GM21390 (cell line): ENCODE results near the gene MYOCD.
"Not testable (repeated sequence)": the region's sequence is repeated elsewhere in the genome, so short reads cannot be mapped to it uniquely, and the experiment has no call there.

ENCODE experiments used
- ATAC-seq: cut with Tn5 transposase; IDR thresholded peaks from one replicate; pipeline ENCODE4 v1.9.1; 2021; ENCODE audit not compliant: unreplicated experiment

The MYOCD gene, protein sequence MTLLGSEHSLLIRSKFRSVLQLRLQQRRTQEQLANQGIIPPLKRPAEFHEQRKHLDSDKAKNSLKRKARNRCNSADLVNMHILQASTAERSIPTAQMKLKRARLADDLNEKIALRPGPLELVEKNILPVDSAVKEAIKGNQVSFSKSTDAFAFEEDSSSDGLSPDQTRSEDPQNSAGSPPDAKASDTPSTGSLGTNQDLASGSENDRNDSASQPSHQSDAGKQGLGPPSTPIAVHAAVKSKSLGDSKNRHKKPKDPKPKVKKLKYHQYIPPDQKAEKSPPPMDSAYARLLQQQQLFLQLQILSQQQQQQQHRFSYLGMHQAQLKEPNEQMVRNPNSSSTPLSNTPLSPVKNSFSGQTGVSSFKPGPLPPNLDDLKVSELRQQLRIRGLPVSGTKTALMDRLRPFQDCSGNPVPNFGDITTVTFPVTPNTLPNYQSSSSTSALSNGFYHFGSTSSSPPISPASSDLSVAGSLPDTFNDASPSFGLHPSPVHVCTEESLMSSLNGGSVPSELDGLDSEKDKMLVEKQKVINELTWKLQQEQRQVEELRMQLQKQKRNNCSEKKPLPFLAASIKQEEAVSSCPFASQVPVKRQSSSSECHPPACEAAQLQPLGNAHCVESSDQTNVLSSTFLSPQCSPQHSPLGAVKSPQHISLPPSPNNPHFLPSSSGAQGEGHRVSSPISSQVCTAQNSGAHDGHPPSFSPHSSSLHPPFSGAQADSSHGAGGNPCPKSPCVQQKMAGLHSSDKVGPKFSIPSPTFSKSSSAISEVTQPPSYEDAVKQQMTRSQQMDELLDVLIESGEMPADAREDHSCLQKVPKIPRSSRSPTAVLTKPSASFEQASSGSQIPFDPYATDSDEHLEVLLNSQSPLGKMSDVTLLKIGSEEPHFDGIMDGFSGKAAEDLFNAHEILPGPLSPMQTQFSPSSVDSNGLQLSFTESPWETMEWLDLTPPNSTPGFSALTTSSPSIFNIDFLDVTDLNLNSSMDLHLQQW

DNA sequence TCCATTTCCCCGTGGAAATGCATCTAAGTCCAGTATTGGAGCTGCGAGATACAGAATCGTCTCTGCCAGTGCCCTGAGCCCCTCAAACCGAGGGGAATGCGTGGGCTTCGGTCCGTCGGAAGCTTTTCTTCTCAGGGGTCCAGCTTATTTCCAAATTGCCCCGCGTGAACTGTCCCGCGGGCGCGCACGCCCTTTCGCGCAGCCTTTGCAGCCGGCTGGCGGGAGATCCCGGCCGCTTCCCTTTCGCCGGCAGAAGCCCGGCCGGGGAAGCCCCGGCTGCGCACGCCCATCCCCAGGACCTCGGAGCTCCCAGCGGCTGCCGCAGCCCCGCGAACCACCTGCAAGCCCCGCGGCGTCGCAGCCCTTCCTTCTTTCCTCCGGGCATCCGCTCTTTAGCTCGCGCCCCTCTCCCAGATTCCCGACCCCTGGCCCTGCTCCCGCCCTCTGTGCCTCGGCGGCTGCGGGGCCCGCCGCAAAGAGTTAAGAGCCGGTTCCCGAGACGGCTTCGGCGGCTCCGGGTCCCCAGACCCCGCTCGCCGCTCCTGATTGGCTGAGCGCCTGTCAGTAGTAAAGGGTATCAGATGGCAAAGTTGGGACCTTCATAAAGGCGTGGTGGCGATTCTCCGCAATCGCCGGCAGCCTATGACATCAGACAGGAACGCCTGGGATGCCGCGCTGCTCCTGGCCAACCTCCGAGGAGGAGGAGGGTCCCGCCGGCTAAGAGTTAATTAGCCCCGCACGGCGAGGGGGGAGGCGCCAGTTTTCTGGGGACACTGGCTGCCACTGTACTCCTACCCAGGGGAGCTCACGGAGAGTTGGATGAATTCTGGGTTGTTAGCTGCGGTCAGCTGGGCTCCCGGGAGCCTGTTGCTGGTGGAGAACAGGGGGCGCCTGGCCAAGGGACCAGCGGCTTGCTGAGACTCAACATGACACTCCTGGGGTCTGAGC lies at the start of gene MYOCD:
Gene MYOCD, plus strand, starts transcription at position 628 of the 948 bp plus-strand sequence. Its CDS starts 299 bp downstream, at position 927.
- no peak for ATAC-seq

DNA sequence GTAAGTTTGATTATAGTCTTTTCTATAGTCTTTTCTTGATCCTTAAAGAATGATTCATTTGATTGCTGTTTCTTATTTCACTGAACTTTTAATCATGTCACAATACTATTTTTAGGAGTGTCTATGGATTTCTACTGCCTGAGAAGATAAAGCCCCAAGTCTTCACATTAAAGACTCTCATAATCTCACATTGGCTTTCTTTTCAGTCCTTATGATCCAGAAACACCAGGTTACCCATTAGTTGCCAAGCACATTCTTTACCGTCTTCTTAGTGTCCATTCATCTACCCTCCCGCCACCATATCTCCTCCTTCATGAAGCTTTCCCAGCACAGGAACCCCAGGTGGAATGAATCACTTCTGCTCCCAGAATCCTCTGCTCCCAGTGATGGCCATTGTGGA lies 49.5 kb upstream of the MYOCD start:
- no peak for ATAC-seq

DNA sequence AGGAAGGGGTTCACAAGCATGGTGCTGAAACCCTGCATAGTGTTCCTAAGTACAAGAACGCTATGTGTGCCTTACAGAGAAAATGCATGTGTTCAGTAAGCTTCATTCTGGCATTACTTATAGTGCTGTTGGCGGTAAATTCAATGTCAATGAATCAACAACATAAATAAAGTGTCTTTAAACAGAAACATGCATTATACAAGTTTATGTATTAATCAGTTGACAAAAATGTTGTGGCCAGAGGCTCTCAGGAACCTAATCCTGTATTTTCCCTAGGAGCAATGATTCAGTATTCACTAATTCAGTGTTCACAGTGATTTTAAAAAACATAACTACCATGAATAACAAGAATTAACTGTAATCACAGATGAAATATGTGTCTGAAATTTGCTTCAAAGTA lies 47.1 kb upstream of the MYOCD start:
- no peak for ATAC-seq

DNA sequence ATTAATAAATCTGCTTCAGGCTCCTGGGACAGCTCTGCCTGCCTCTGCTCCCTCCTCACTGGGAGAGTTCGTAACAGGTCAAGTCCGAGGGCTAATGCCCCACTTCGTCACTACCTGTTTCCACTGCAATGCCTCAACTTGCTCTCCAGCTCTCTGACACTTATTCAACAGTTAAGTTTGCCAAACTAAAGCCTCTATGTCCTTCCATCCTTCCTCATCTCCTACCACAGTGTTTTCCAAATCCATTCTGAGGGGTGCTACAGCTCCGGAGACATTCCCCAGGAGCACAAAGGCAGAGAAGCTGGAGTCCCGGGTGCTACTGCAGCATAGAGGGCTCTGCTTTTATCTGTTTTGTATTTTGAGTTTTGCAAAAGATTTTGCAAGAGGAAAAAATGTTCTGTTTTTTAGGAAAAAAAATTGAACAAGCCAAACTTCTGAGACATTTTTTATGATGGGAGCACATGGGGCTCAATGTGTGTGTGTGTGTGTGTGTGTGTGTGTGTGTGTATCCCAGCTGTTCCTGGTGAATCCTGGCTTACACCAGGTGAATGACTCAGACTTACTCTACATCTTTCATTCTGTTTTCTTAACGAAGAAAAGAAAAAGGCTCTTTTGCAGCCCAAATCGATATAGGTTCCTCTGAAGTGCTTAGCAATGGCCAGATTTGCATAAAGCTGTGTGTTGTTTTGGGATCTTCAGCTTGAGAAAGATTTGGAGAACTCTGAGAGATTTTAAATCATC lies 46.1 kb upstream of the MYOCD start:
- no peak for ATAC-seq

DNA sequence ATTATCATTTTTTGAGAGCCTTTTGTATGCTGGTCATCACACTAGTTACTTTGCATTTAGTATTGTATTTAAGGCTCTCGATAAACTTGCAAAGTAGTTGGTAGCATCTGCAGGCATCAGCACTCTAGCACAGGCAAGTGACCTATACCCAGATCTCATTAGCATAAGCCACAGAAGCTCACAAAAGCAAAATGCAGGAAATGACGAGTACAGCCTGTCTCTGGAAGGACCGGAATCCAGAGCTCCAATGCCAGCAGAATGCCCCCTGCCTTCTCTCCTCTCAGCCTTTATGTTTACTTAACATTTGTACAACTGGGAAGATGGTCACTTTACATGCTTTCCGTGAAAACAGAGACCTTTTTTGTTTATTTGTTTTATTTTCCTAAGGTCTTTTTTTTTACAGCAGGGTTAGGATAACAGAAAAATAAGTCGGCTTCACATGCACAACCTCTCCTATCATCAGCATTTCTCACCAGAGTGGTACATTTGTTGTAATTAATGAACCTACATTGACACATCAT lies 45.4 kb upstream of the MYOCD start:
- no peak for ATAC-seq

DNA sequence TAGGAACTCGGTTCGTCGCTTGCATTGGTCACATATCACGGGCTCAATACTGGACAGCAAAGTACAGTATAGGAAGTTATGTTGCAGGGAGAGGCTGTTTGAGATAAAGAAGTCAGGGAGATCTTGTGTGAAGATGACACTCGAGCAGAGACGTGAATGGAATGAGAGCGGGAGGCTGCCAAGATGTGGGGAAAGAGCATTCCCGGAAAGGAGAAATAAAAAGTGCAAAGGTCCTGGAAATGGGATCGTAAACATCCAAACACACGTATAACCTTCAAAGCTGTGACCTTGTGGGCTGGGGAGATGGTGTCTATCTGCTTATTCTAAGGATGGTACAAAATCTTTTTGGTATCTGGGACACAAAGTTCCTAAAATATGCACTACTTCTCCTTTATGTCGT lies 43.0 kb upstream of the MYOCD start:
- ATAC-seq: no peak

DNA sequence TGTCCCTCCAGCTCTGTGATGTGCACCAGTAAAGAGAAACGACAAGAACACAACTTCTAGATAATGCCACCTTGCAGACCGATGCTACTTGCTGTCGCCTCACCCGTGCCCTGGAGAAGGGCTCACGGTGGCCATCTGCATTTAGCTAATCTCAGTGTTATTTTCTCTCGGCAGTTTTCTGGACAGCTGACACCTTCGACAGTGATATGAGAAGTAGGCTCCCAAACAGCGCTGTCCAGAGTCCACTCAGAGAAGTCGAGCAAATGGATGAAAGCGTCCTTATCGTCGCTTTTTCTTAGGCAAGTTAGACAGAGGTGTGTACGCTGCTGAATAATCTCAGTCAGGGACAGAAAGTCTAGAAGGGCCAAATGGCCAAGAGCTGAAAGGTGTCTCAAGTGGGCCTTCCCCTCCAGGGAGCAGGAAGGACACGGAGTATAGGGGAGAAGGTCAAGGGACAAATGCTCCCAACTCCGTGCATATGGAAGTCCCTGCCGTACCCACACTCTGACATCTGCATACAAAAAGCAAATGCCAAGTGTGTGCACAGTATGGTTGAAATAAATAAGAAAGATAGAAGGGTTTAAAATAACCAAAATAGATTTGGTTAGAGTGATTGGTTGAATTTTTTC lies 42.4 kb upstream of the MYOCD start:
- ATAC-seq: no peak

DNA sequence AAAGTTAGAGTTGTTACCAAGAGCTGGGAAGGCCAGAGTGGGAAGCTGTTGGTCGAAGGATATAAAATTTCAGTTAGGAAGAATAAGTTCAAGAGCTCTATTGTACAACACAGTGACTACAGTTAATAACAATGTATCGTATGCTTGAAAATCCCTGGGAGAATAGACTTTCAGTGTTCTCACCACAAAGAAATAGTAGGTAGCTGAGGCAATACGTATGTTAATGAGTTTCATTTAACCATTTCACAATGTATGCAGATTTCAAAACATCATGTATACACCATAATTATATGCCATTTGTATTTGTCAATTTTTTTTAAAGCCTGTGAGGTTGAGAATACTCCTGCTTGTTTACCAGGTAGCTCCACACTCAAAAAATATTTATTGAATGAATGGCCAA lies 41.5 kb upstream of the MYOCD start:
- ATAC-seq: no peak

DNA sequence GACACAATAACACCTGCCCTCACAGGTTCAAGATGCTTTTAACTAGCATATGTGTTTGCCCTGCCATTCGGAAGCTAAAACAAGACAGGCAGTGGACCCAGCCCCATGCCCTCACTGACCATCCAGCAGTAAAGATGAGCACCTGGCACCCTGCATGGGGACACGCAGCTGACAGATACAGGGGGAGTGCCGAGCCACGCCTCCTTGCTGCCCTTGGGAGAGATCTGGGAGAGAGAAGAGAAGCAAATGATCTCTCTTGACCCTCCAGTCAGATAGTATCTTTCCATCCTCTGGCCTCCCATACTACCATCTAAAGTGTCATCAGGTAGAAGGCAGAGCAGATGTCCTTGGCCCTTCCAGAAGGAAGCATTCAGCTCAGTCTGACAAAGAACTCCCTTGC lies 40.6 kb upstream of the MYOCD start:
- no peak for ATAC-seq

DNA sequence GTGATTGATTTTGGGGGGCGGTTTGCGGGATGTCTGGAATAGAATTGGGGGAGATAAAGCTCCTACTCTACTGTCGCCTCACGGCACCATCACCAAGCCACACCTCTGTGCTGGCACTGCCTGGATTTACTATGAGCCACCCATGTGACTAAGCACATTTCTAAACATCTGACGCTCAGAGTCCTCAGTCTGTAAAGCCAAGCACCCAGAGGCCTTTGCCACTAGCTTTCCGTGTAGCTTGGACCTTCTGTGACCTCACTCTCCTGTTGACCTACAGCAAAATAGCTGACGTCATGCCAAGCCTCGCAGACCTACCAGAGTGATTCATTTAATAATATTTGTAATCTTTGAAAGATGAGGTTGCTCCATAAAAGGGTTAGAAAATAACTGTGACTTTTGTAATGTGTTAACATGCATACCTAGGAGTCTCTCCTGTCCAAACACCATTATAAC lies 38.5 kb upstream of the MYOCD start:
- no peak for ATAC-seq

DNA sequence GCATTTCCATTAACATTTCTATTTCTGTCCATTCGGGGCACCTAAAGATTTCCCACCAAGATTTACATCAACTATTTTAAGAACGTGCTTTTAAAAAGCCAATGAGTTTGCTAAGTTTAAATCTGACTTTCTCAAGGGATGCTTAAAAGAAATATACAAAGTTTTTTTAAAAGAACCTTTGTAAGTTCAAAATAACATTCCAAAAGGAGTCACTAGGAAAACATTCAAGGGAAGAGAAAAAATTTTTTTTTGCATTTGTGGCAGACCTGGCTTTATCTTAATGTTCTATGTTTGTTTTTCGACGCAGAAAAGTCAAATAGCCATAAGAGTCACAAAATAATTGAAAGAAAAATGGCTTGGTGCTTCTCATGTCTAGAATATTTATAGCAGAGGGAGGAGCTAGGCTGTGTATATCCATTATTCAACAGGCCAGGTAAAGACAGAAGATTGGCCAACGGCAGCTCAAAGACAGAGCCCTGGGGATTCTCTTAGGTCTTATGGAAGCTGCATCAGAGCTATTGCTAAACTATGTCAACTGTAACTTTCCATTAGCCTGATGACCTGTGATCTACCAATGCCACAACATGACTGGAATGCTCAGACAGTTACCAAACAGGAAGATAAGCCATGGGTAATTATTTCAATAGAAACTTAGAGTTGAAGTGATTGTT lies 37.8 kb upstream of the MYOCD start:
- no peak for ATAC-seq

DNA sequence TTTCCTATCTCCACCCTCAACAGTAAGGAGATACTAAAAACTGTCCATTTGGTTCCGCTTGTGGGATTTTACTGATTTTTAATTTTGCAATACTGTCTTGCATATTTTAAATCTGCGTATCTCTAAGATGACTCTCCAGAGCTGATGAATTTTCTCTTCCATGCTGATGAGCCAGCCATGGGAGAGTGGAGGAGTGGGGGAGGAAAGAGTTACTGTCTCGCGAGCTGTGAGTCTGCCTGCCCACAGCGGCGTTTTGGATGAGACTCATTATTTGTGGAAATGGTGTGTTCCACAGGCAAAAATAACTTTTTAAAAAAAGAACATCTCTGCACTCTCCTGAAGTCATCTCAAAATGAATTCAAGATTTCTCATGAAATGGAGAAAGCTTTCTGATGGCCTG lies 34.6 kb upstream of the MYOCD start:
- no peak for ATAC-seq

DNA sequence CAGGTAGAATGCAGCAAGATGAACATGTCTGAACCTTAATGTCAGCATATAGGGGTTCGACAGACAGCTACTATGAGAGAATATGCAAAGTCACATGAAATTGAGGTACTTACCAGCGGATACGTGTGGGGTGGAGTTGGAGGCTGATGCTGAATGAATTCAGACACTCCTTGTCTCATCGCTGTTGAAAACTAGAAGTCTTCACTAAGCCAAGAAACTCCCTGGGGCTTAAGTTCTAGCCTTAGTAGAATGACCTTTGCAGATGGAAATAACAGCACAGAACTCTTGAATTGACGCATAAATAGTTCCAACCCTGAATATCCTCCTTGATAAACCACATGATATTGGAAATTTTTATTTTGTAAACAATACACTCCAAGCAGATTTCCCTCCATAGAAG lies 32.9 kb upstream of the MYOCD start:
- no peak for ATAC-seq

DNA sequence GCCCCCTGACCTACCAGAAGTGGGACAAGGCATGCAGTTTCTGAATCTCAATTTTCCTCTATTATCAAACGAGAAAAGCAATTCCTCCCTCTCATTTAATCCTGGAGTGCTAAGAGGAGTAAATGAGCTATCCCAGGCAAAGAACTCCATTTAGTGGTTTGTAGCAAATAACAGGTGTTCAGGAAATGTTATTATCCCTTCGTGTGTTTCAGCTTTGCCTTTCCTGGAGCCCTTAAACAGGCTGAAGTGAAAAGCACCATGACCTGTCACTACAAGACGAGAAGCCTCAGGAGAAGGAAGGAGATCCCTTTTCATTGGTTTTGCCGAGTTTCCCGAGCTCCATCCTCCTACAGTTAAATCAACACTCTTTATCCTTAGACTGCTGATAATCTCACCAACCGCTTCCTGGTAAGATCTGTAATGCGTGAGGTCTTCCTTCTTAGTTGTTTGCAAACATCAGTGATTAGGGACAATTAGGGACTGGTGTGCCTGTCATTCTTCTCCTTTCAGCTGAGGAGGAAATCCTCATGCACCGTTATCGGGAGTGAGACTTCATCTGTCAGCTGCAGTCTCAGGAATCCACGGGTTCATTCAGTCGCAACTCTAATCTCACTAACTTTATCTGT lies 30.8 kb upstream of the MYOCD start:
- no peak for ATAC-seq

DNA sequence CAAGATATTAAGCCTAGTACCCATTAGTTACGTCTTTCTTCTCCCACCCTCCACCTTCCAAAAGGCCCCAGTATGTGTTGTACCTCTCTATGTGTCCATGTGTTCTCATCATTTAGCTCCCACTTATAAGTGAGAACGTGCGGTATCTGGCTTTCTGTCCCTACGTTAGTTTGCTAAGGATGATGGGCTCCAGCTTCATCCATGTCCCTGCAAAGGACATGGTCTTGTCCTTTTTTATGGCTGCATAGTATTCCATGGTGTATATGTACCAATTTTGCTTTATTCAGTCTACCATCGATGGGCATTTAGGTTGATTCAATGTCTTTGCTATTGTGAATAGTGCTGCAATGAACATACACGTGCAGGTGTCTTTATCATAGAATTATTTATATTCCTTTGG lies 29.7 kb upstream of the MYOCD start:
- not testable (repeated sequence) for ATAC-seq

DNA sequence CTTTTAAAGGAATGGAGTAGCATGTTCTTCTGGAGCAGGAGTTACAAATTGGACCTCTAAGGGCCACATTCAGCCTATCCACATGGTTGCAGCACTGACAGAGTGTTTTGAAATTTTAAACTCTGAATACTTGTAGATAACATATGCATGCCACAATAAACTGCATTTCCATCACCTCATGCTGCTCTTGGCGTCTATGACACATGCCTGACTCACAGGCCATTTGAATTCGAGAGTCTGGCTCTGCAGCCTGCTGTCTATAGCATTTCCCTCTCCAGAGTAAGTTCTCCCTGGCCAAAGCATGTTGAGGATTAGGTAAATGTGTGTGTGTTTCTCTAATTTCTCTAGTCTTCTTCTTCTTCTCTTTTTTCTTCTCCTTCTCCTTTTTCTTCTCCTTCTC lies 28.7 kb upstream of the MYOCD start:
- ATAC-seq: no peak

DNA sequence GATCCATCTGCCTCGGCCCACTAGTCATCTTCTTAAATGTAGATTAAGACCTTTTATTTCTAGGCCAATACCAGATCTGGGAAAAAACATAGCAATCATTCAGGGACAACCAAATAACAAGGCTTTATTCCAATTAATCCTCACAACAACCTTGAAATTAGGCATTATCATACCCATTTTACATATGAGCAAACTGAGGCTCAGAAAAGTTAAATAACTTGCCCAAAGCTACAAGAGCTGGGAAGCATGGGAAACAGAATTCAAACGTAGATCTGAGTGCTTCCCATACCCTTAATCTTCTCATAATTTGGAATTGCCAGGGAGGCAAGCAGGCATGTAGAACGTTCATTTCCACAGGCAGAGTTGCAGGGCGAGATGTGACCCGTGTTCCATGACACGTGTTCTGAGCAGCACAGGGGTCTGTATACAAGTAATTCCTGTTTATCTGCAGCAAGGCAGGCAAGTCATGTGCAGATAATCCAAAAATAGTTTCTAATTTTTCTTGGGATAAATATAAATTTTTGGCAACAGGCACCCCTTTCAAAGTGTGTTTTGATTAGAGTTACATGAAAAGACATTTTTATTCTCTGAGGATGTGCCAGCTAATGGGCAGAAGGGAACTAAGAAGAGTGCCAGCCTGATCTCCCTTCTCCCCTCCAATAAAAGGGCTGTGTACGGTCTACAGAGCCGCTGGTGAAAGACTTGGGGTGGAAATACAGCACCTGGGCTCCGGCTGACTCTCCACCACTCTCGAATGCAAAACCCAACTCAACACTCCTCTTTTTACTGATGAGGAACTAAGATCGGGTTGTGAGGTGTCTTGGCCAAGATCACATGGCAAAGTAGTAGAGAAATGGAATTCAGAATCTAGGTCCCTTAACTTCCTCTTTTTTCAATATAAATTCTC lies 27.7 kb upstream of the MYOCD start:
- ATAC-seq: no peak
